Glutamatergic neuron (in vitro differentiated cells): Measurements from ENCODE around the gene SLC45A3. TPM values are rescaled to one million over a fixed set of nuclear protein-coding genes. Genes with fewer than 3 reads are reported as not detected.

Experiments
- DNase-seq: peaks from one replicate; pipeline ENCODE4 v3.0.0; 2022
- H3K27ac Mint-ChIP-seq: one replicate; pipeline ENCODE4 v1.8.0; 2020; ENCODE audit warnings: mild to moderate bottlenecking, mixed read lengths, inconsistent platforms; ENCODE audit not compliant: unreplicated experiment
- H3K27me3 Mint-ChIP-seq: one replicate; pipeline ENCODE4 v1.8.0; 2020; ENCODE audit warnings: mild to moderate bottlenecking, moderate library complexity, mixed read lengths, inconsistent platforms; ENCODE audit not compliant: unreplicated experiment
- H3K36me3 Mint-ChIP-seq: one replicate; pipeline ENCODE4 v1.8.0; 2020; ENCODE audit warnings: mild to moderate bottlenecking, mixed read lengths, inconsistent platforms; ENCODE audit not compliant: unreplicated experiment
- H3K4me1 Mint-ChIP-seq: one replicate; pipeline ENCODE4 v1.8.0; 2020; ENCODE audit warnings: mild to moderate bottlenecking, low read depth, mixed read lengths, inconsistent platforms; ENCODE audit not compliant: unreplicated experiment
- H3K4me3 Mint-ChIP-seq: one replicate; pipeline ENCODE4 v1.8.0; 2020; ENCODE audit warnings: mild to moderate bottlenecking, mixed read lengths, inconsistent platforms; ENCODE audit not compliant: unreplicated experiment
- H3K9me3 Mint-ChIP-seq: one replicate; pipeline ENCODE4 v1.8.0; 2020; ENCODE audit warnings: mild to moderate bottlenecking, moderate library complexity, mixed read lengths, inconsistent platforms; ENCODE audit not compliant: unreplicated experiment
- total RNA-seq: library from RNA; stranded (reverse); fragmentation: NEBNext Ultra II Directional; extraction: Animal tissue kit (Norgen Biotek cat#: 25700); gene quantifications from one replicate; pipeline ENCODE4 v1.2.1, GENCODE V29; 2021; ENCODE audit not compliant: unreplicated experiment
- TF ChIP-seq, protein P1 (sequence below): fragments of 200-600 bp; sonication (generic); IDR thresholded peaks from one replicate; pipeline ENCODE4 v1.5.0; 2021; ENCODE audit not compliant: partially characterized antibody, unreplicated experiment

Gene SLC45A3
- total RNA-seq, 1 donor from 2014 or later, result 3.7 TPM

- no peak overlapping the region for H3K27ac Mint-ChIP-seq
- TF ChIP-seq, protein P1, sequence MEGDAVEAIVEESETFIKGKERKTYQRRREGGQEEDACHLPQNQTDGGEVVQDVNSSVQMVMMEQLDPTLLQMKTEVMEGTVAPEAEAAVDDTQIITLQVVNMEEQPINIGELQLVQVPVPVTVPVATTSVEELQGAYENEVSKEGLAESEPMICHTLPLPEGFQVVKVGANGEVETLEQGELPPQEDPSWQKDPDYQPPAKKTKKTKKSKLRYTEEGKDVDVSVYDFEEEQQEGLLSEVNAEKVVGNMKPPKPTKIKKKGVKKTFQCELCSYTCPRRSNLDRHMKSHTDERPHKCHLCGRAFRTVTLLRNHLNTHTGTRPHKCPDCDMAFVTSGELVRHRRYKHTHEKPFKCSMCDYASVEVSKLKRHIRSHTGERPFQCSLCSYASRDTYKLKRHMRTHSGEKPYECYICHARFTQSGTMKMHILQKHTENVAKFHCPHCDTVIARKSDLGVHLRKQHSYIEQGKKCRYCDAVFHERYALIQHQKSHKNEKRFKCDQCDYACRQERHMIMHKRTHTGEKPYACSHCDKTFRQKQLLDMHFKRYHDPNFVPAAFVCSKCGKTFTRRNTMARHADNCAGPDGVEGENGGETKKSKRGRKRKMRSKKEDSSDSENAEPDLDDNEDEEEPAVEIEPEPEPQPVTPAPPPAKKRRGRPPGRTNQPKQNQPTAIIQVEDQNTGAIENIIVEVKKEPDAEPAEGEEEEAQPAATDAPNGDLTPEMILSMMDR, result no peak
- DNase-seq, result no peak
- no peaks in the 10 kb centered on the region for H3K9me3 Mint-ChIP-seq
- H3K4me1 Mint-ChIP-seq, result peaks cover 1% of the 10 kb centered on the region
- peaks cover 2% of the 10 kb centered on the region for H3K27me3 Mint-ChIP-seq
- no peaks in the 10 kb centered on the region for H3K36me3 Mint-ChIP-seq
- no peak overlapping the region for H3K4me3 Mint-ChIP-seq
Measured at GRCh38 chr1:205623646-205624045, 56.7 kb downstream of the SLC45A3 start.

DNA sequence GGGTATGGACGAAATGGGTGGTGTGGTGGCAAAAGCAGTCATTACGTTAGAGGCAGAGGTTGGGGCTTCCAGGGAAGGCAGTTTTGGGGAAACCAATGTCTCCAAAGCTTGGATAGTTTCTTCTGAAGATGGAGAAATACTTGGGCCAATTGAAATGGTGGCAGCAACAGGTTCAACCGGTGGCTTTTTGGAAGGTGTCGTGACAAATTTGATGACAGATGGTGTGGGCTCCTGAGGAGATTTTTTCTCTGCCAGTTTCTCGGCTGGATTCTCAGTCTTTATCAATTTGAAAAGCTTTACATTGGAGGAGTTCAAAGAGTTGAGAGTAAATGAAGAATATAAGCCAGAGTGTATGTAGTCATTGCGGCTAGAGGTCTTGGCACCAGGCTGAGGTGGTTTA, 60.0 kb downstream of the SLC45A3 start:
- no peak for DNase-seq
- Mint-ChIP-seq H3K27ac (no peak overlapping the region), H3K4me3 (no peak overlapping the region), H3K36me3 (no peaks in the 10 kb centered on the region), H3K9me3 (no peaks in the 10 kb centered on the region), H3K4me1 (peaks cover 1% of the 10 kb centered on the region), H3K27me3 (no peaks in the 10 kb centered on the region)
- TF ChIP-seq, protein P1, result no peak

- no peaks in the 10 kb centered on the region for H3K4me1 Mint-ChIP-seq
- no peak overlapping the region for H3K4me3 Mint-ChIP-seq
- no peaks in the 10 kb centered on the region for H3K9me3 Mint-ChIP-seq
- no peak overlapping the region for H3K27ac Mint-ChIP-seq
- H3K27me3 Mint-ChIP-seq, result no peaks in the 10 kb centered on the region
- TF ChIP-seq, protein P1, result no peak
- H3K36me3 Mint-ChIP-seq, result no peaks in the 10 kb centered on the region
- DNase-seq, result no peak
Measured at GRCh38 chr1:205619376-205619775, 60.9 kb downstream of the SLC45A3 start.

DNA sequence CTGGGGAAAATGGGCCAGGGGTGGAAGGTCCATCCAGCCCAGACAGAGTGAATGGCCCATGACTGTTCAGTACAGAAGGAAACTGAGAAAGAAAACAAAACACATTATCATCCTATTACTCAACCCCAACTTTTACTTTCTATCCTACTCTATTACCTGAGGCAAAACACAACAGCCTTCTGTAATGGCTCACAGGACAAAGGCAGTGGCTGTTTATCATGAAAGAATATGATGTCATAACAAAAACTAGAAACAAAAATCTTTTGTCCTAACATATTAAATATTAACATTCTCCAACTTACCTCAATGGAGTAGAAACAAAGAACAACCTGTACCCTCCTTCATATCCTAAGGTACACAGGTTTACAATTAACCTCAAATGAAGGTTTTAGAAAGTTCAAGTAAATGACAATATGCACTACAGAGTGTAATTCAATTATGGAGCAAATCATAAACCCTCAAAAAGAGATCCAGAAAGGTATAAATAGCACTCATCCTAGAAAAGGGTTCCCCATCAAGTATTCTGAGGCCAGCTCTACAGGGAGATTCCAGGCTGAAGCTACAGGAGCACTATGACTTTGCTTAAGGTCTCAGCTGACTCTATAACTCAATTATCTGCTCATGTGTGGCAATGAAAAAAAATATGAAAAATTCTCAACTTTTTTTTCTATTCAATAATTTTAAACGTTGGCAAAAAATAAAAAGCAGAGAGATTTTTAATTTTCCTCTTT, 63.6 kb downstream of the SLC45A3 start:
- no peak overlapping the region for H3K27ac Mint-ChIP-seq
- no peaks in the 10 kb centered on the region for H3K4me1 Mint-ChIP-seq
- no peak for DNase-seq
- TF ChIP-seq, protein P1, result no peak
- no peaks in the 10 kb centered on the region for H3K36me3 Mint-ChIP-seq
- no peaks in the 10 kb centered on the region for H3K27me3 Mint-ChIP-seq
- no peak overlapping the region for H3K4me3 Mint-ChIP-seq
- no peaks in the 10 kb centered on the region for H3K9me3 Mint-ChIP-seq

DNA sequence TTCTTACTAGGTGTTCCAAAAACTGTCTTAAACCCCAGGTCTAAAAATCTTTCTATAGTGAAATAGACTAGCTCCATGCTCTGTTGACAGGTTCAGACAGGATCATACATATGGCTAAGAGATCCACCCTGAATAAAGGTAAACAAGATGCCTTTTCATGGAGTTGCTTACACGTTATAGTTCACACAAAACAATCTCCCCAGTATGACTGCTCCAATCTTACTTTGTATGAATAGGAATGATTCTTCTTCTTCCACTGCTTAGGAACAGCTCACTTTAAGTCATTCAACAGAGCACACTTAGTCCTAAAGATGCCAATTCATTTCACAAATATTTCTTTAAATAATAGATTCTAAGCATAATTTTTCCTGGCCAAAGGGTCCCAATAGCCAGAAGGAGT, 64.5 kb downstream of the SLC45A3 start:
- no peaks in the 10 kb centered on the region for H3K9me3 Mint-ChIP-seq
- no peaks in the 10 kb centered on the region for H3K36me3 Mint-ChIP-seq
- no peak overlapping the region for H3K4me3 Mint-ChIP-seq

More for the DNA sequence above, 64.5 kb downstream of the SLC45A3 start:
- Mint-ChIP-seq H3K27me3 (no peaks in the 10 kb centered on the region), H3K4me1 (no peaks in the 10 kb centered on the region), H3K27ac (no peak overlapping the region)
- no peak for DNase-seq
- TF ChIP-seq, protein P1, result no peak
